Thymus (tissue), 11 donors: ENCODE results near the gene ACOX2. TPM values are rescaled to one million over a fixed set of nuclear protein-coding genes. Genes with fewer than 3 reads are reported as not detected.

Experiments
- DNase-seq, 9 donors: peaks; one replicate each; pipeline ENCODE4 v3.0.0-alpha.2; 2013; ENCODE audit warnings: low spot score in 9 of 9, low read depth in 6 of 9, missing footprints in 1 of 9
- H3K27ac ChIP-seq, 2 donors: one replicate each; pipeline ENCODE4 v1.5.1; 2013; ENCODE audit warnings: control low read depth in 1 of 2, low read depth in 1 of 2, low read length in 1 of 2, mild to moderate bottlenecking in 1 of 2, moderate library complexity in 1 of 2
- H3K27me3 ChIP-seq, 2 donors: one replicate each; pipeline ENCODE4 v1.5.1; 2013; ENCODE audit warnings: low read length in 1 of 2; ENCODE audit not compliant: control insufficient read depth in 2 of 2, insufficient read depth in 1 of 2
- H3K36me3 ChIP-seq, 2 donors: one replicate each; pipeline ENCODE4 v1.5.1; 2013; ENCODE audit warnings: low read length in 1 of 2, mild to moderate bottlenecking in 1 of 2, moderate library complexity in 1 of 2; ENCODE audit not compliant: control insufficient read depth in 2 of 2, insufficient read depth in 2 of 2
- H3K4me1 ChIP-seq, 2 donors: one replicate each; pipeline ENCODE4 v1.5.1; 2013; ENCODE audit warnings: low read length in 2 of 2; ENCODE audit not compliant: control insufficient read depth in 2 of 2, insufficient read depth in 2 of 2
- H3K4me3 ChIP-seq, 2 donors: one replicate each; pipeline ENCODE4 v1.5.1; 2013; ENCODE audit warnings: low read length in 2 of 2, control low read depth in 1 of 2, mild to moderate bottlenecking in 1 of 2
- H3K9me3 ChIP-seq, 2 donors: one replicate each; pipeline ENCODE4 v1.5.1; 2013; ENCODE audit warnings: low read length in 1 of 2, mild to moderate bottlenecking in 1 of 2; ENCODE audit not compliant: control insufficient read depth in 2 of 2, insufficient read depth in 1 of 2
- WGBS: extraction: QIAGEN DNeasy Blood & Tissue Kit; methylation state at CpG from one replicate; pipeline ENCODE4 v1.1.7; 2013; 5-methylcytosine and 5-hydroxymethylcytosine counted together
- polyA plus RNA-seq: library from polyadenylated mRNA; stranded (reverse); fragments of 200-250 nt; gene quantifications from one replicate; pipeline ENCODE4 v1.2.3, GENCODE V29; 2013
- total RNA-seq: library from RNA; stranded (reverse); fragments of 120-200 nt; gene quantifications from one replicate; pipeline ENCODE4 v1.2.4, GENCODE V29; 2013
- donor health status: healthy.

Gene ACOX2
- total and polyA plus RNA-seq, 2 donors: 4.7 to 12.2 TPM

DNA sequence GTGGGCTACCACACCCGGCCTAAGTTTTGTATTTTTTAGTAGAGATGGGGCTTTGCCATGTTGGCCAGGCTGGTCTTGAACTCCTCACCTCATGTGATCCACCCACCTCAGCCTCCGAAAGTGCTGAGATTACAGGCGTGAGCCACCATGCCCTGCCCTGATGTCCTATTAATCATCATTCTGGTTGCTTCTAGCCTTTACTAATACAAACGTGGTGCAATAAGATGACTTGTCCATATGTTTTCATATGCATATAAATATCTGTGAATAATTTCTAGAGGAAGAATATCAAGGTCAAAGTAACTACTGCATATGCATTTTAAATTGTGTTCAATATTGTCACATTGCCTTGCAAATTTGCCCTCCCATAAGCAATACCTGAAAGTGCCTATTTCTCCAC lies 77.8 kb downstream of the ACOX2 start:
- H3K4me3 ChIP-seq: no peak overlapping the region
- H3K4me1 ChIP-seq: no peaks in the 10 kb centered on the region
- no peaks in the 10 kb centered on the region for H3K27me3 ChIP-seq
- peaks cover 0 to 8% of the 10 kb centered on the region in 2 donors for H3K9me3 ChIP-seq
- H3K36me3 ChIP-seq: no peaks in the 10 kb centered on the region
- WGBS: 96% methylated on average over 4 of the region's 4 CpGs
- no peak for DNase-seq
- no peak overlapping the region for H3K27ac ChIP-seq

Other genes with a start within 250 kb of the ACOX2 start
- 11.5 TPM for gene RPP14, start 230.9 kb downstream of the ACOX2 start, total RNA-seq
- 11.5 TPM for gene RPP14, start 230.9 kb downstream of the ACOX2 start, polyA plus RNA-seq
- gene HTD2, start 230.7 kb downstream of the ACOX2 start, total RNA-seq: 6.9 TPM
- gene HTD2, start 230.7 kb downstream of the ACOX2 start, polyA plus RNA-seq: 6.3 TPM
- 12.5 TPM for gene PXK, start 204.3 kb downstream of the ACOX2 start, total RNA-seq
- gene PXK, start 204.3 kb downstream of the ACOX2 start, polyA plus RNA-seq: 13.6 TPM
- 74.4 TPM for gene PDHB, start 103.4 kb downstream of the ACOX2 start, total RNA-seq
- gene PDHB, start 103.4 kb downstream of the ACOX2 start, polyA plus RNA-seq: 86.0 TPM
- 8.6 TPM for gene KCTD6, start 45.1 kb downstream of the ACOX2 start, total RNA-seq
- gene KCTD6, start 45.1 kb downstream of the ACOX2 start, polyA plus RNA-seq: 27.7 TPM
- 7.9 TPM for gene FAM107A, start 40.2 kb upstream of the ACOX2 start, total RNA-seq
- gene FAM107A, start 40.2 kb upstream of the ACOX2 start, polyA plus RNA-seq: 63.9 TPM
- gene FAM3D, start 129.6 kb upstream of the ACOX2 start, total RNA-seq: 0.14 TPM
- gene FAM3D, start 129.6 kb upstream of the ACOX2 start, polyA plus RNA-seq: 8.1 TPM